Measurements from ENCODE around the gene MYH15. TPM values are rescaled to one million over a fixed set of nuclear protein-coding genes. Genes with fewer than 3 reads are reported as not detected.

The MYH15 gene
- total and polyA plus RNA-seq, 4 donors, result 0.06 to 0.31 (median 0.25) TPM

GRCh38 chr3:108338901-108339545, 171.4 kb downstream of the MYH15 start:
- Histone ChIP-seq H3K9me3 (ENCODE audit: control insufficient read depth in 4 of 4, insufficient read depth in 3 of 4, low read length in 3 of 4) (no peaks in the 10 kb centered on the region), H3K9ac (ENCODE audit: insufficient read depth in 1 of 2, low read length in 2 of 2) (no peak overlapping the region), H3K36me3 (ENCODE audit: control insufficient read depth in 4 of 4, insufficient read depth in 4 of 4, low read length in 4 of 4) (no peaks in the 10 kb centered on the region), H3K27me3 (ENCODE audit: control insufficient read depth in 3 of 3, insufficient read depth in 3 of 3, low read length in 2 of 3) (no peaks in the 10 kb centered on the region), H3K4me1 (ENCODE audit: control insufficient read depth in 5 of 5, insufficient read depth in 5 of 5, low read length in 5 of 5) (no peaks in the 10 kb centered on the region), H3K27ac (ENCODE audit: low read depth in 1 of 2, low read length in 1 of 2) (no peak overlapping the region), H3K4me3 (no peak overlapping the region)
- ATAC-seq (ENCODE audit: insufficient read depth, low FRiP score), result no peak
- DNase-seq, result no peak
- no peak for TF ChIP-seq CTCF (IDR thresholded peaks at IDR 0.05; ENCODE audit: control extremely low read depth, extremely low read depth)

- H3K9ac ChIP-seq (ENCODE audit: insufficient read depth in 1 of 2, low read length in 2 of 2), result no peak overlapping the region
- H3K27ac ChIP-seq (ENCODE audit: low read depth in 1 of 2, low read length in 1 of 2), result no peak overlapping the region
- TF ChIP-seq CTCF (IDR thresholded peaks at IDR 0.05; ENCODE audit: control extremely low read depth, extremely low read depth), result no peak
- no peaks in the 10 kb centered on the region for H3K4me1 ChIP-seq (ENCODE audit: control insufficient read depth in 5 of 5, insufficient read depth in 5 of 5, low read length in 5 of 5)
- H3K27me3 ChIP-seq (ENCODE audit: control insufficient read depth in 3 of 3, insufficient read depth in 3 of 3, low read length in 2 of 3), result no peaks in the 10 kb centered on the region
- ATAC-seq (ENCODE audit: insufficient read depth, low FRiP score), result no peak
- H3K9me3 ChIP-seq (ENCODE audit: control insufficient read depth in 4 of 4, insufficient read depth in 3 of 4, low read length in 3 of 4), result no peaks in the 10 kb centered on the region
- WGBS, 2 donors, result 92 to 93% methylated on average over 1 of the region's 1 CpG
- DNase-seq, result no peak
- no peak overlapping the region for H3K4me3 ChIP-seq
- no peaks in the 10 kb centered on the region for H3K36me3 ChIP-seq (ENCODE audit: control insufficient read depth in 4 of 4, insufficient read depth in 4 of 4, low read length in 4 of 4)
Observed at GRCh38 chr3:108334701-108335100, 175.7 kb downstream of the MYH15 start.

- DNase-seq (no peak), ATAC-seq (ENCODE audit: insufficient read depth, low FRiP score) (no peak)
- Histone ChIP-seq H3K9me3 (ENCODE audit: control insufficient read depth in 4 of 4, insufficient read depth in 3 of 4, low read length in 3 of 4) (no peaks in the 10 kb centered on the region), H3K4me1 (ENCODE audit: control insufficient read depth in 5 of 5, insufficient read depth in 5 of 5, low read length in 5 of 5) (peaks cover 0 to 2% (median 0%) of the 10 kb centered on the region in 5 donors), H3K36me3 (ENCODE audit: control insufficient read depth in 4 of 4, insufficient read depth in 4 of 4, low read length in 4 of 4) (no peaks in the 10 kb centered on the region), H3K9ac (ENCODE audit: insufficient read depth in 1 of 2, low read length in 2 of 2) (no peak overlapping the region), H3K27me3 (ENCODE audit: control insufficient read depth in 3 of 3, insufficient read depth in 3 of 3, low read length in 2 of 3) (no peaks in the 10 kb centered on the region), H3K4me3 (no peak overlapping the region), H3K27ac (ENCODE audit: low read depth in 1 of 2, low read length in 1 of 2) (no peak overlapping the region)
- WGBS, 2 donors, result 89 to 93% methylated on average over 1 of the region's 1 CpG
- TF ChIP-seq CTCF (IDR thresholded peaks at IDR 0.05; ENCODE audit: control extremely low read depth, extremely low read depth), result no peak
Observed at GRCh38 chr3:108333961-108334360, 176.4 kb downstream of the MYH15 start.

- H3K9me3 ChIP-seq (ENCODE audit: control insufficient read depth in 4 of 4, insufficient read depth in 3 of 4, low read length in 3 of 4), result no peaks in the 10 kb centered on the region
- 89 to 96% methylated on average over 3 of the region's 3 CpGs for WGBS, 2 donors
- no peak for DNase-seq
- H3K9ac ChIP-seq (ENCODE audit: insufficient read depth in 1 of 2, low read length in 2 of 2), result no peak overlapping the region
- no peak overlapping the region for H3K27ac ChIP-seq (ENCODE audit: low read depth in 1 of 2, low read length in 1 of 2)
- H3K36me3 ChIP-seq (ENCODE audit: control insufficient read depth in 4 of 4, insufficient read depth in 4 of 4, low read length in 4 of 4), result no peaks in the 10 kb centered on the region
- H3K4me3 ChIP-seq, result no peak overlapping the region
- no peak for TF ChIP-seq CTCF (IDR thresholded peaks at IDR 0.05; ENCODE audit: control extremely low read depth, extremely low read depth)
- H3K4me1 ChIP-seq (ENCODE audit: control insufficient read depth in 5 of 5, insufficient read depth in 5 of 5, low read length in 5 of 5), result peaks cover 0 to 2% (median 0%) of the 10 kb centered on the region in 5 donors
- no peak for ATAC-seq (ENCODE audit: insufficient read depth, low FRiP score)
- H3K27me3 ChIP-seq (ENCODE audit: control insufficient read depth in 3 of 3, insufficient read depth in 3 of 3, low read length in 2 of 3), result no peaks in the 10 kb centered on the region
Observed at GRCh38 chr3:108331792-108332191, 178.6 kb downstream of the MYH15 start.

All from lung (tissue), 12 donors.